ENCODE measurements around the gene TRAPPC10. TPM values are rescaled to one million over a fixed set of nuclear protein-coding genes. Genes with fewer than 3 reads are reported as not detected.

The TRAPPC10 gene
- total and polyA plus RNA-seq, 2 donors (not counting 1 experiment from before 2014, with no cell fraction given): 15.4 to 22.0 TPM

- H4K20me1 ChIP-seq (ENCODE audit: control insufficient read depth, extremely low read depth, insufficient read depth, low read length): no peaks in the 10 kb centered on the region
- H3K4me1 ChIP-seq (ENCODE audit: control insufficient read depth, extremely low read depth, insufficient read depth, low read length): no peaks in the 10 kb centered on the region
- no peak for TF ChIP-seq EZH2 (IDR thresholded peaks at IDR 0.05; ENCODE audit: low read length, missing control alignments)
- TF ChIP-seq CTCF (conservative IDR thresholded peaks at IDR 0.05 in 1 of 2, IDR thresholded peaks at IDR 0.05 in 1 of 2; ENCODE audit: low read depth in 1 of 2, low read length in 2 of 2): no peak
- H3K79me2 ChIP-seq (ENCODE audit: control insufficient read depth, insufficient read depth, low read length): no peaks in the 10 kb centered on the region
- H3K9me3 ChIP-seq (ENCODE audit: control insufficient read depth, insufficient read depth, low read depth, low read length): no peaks in the 10 kb centered on the region
- no peak overlapping the region for H2AFZ ChIP-seq (ENCODE audit: low read length)
- no peak overlapping the region for H3K4me2 ChIP-seq (ENCODE audit: extremely low read depth, insufficient read depth, low read length)
- no peaks in the 10 kb centered on the region for H3K36me3 ChIP-seq (ENCODE audit: control insufficient read depth, insufficient read depth, low read length)
- no peak for DNase-seq (ENCODE audit: low read depth in 2 of 2)
- H3K4me3 ChIP-seq (replicated peaks in 1 of 4; ENCODE audit: control extremely low read depth in 1 of 4, insufficient read depth in 1 of 4, low read depth in 3 of 4, low read length in 4 of 4): no peak overlapping the region
- H3K27me3 ChIP-seq (ENCODE audit: control insufficient read depth, insufficient read depth, low read length): no peaks in the 10 kb centered on the region
- no peak overlapping the region for H3K9ac ChIP-seq (ENCODE audit: insufficient read depth, low read length)
- H3K27ac ChIP-seq (ENCODE audit: insufficient read depth, low read length): no peak overlapping the region
Observed at GRCh38 chr21:43991447-43991991, 20.6 kb upstream of the TRAPPC10 start.

- H3K27ac ChIP-seq (ENCODE audit: insufficient read depth, low read length): no peak overlapping the region
- TF ChIP-seq CTCF (conservative IDR thresholded peaks at IDR 0.05 in 1 of 2, IDR thresholded peaks at IDR 0.05 in 1 of 2; ENCODE audit: low read depth in 1 of 2, low read length in 2 of 2) (no peak), EZH2 (IDR thresholded peaks at IDR 0.05; ENCODE audit: low read length, missing control alignments) (no peak)
- no peak overlapping the region for H3K9ac ChIP-seq (ENCODE audit: insufficient read depth, low read length)
- H3K4me3 ChIP-seq (replicated peaks in 1 of 4; ENCODE audit: control extremely low read depth in 1 of 4, insufficient read depth in 1 of 4, low read depth in 3 of 4, low read length in 4 of 4): no peak overlapping the region
- H3K79me2 ChIP-seq (ENCODE audit: control insufficient read depth, insufficient read depth, low read length): no peaks in the 10 kb centered on the region
- no peaks in the 10 kb centered on the region for H3K9me3 ChIP-seq (ENCODE audit: control insufficient read depth, insufficient read depth, low read depth, low read length)
- no peaks in the 10 kb centered on the region for H3K27me3 ChIP-seq (ENCODE audit: control insufficient read depth, insufficient read depth, low read length)
- no peaks in the 10 kb centered on the region for H3K4me1 ChIP-seq (ENCODE audit: control insufficient read depth, extremely low read depth, insufficient read depth, low read length)
- no peak overlapping the region for H2AFZ ChIP-seq (ENCODE audit: low read length)
- H4K20me1 ChIP-seq (ENCODE audit: control insufficient read depth, extremely low read depth, insufficient read depth, low read length): no peaks in the 10 kb centered on the region
- DNase-seq (ENCODE audit: low read depth in 2 of 2): no peak
- no peaks in the 10 kb centered on the region for H3K36me3 ChIP-seq (ENCODE audit: control insufficient read depth, insufficient read depth, low read length)
- no peak overlapping the region for H3K4me2 ChIP-seq (ENCODE audit: extremely low read depth, insufficient read depth, low read length)
Observed at GRCh38 chr21:43992121-43992520, 20.0 kb upstream of the TRAPPC10 start.

GRCh38 chr21:43993420-43993934 lies 18.6 kb upstream of the TRAPPC10 start:
- Histone ChIP-seq H3K4me1 (ENCODE audit: control insufficient read depth, extremely low read depth, insufficient read depth, low read length) (no peaks in the 10 kb centered on the region), H3K36me3 (ENCODE audit: control insufficient read depth, insufficient read depth, low read length) (no peaks in the 10 kb centered on the region), H3K27me3 (ENCODE audit: control insufficient read depth, insufficient read depth, low read length) (no peaks in the 10 kb centered on the region), H3K27ac (ENCODE audit: insufficient read depth, low read length) (no peak overlapping the region), H4K20me1 (ENCODE audit: control insufficient read depth, extremely low read depth, insufficient read depth, low read length) (no peaks in the 10 kb centered on the region), H3K4me2 (ENCODE audit: extremely low read depth, insufficient read depth, low read length) (no peak overlapping the region), H3K4me3 (replicated peaks in 1 of 4; ENCODE audit: control extremely low read depth in 1 of 4, insufficient read depth in 1 of 4, low read depth in 3 of 4, low read length in 4 of 4) (no peak overlapping the region), H3K79me2 (ENCODE audit: control insufficient read depth, insufficient read depth, low read length) (no peaks in the 10 kb centered on the region), H3K9me3 (ENCODE audit: control insufficient read depth, insufficient read depth, low read depth, low read length) (no peaks in the 10 kb centered on the region), H2AFZ (ENCODE audit: low read length) (no peak overlapping the region), H3K9ac (ENCODE audit: insufficient read depth, low read length) (no peak overlapping the region)
- TF ChIP-seq CTCF (conservative IDR thresholded peaks at IDR 0.05 in 1 of 2, IDR thresholded peaks at IDR 0.05 in 1 of 2; ENCODE audit: low read depth in 1 of 2, low read length in 2 of 2) (no peak), EZH2 (IDR thresholded peaks at IDR 0.05; ENCODE audit: low read length, missing control alignments) (no peak)
- no peak for DNase-seq (ENCODE audit: low read depth in 2 of 2)

Data from fibroblast of lung (primary cell).